ENCODE results near the gene UNC13D. TPM values are rescaled to one million over a fixed set of nuclear protein-coding genes. Genes with fewer than 3 reads are reported as not detected.

The UNC13D gene
- total RNA-seq, 1 donor from 2014 or later = 4.7 TPM

- H3K4me3 ChIP-seq (ENCODE audit: low read depth, low read length) = no peak overlapping the region
- no peak for FAIRE-seq
These were observed 16.7 kb downstream of the UNC13D start for GRCh38 chr17:75827308-75828075.

GRCh38 chr17:75826561-75827307, 17.5 kb downstream of the UNC13D start:
- no peaks in the 10 kb centered on the region for H3K27me3 ChIP-seq (ENCODE audit: control insufficient read depth, insufficient read depth, low read length)
- DNase-seq (ENCODE audit: low read depth) (no peak), FAIRE-seq (peak; percentile 77)
- TF ChIP-seq, protein P1, sequence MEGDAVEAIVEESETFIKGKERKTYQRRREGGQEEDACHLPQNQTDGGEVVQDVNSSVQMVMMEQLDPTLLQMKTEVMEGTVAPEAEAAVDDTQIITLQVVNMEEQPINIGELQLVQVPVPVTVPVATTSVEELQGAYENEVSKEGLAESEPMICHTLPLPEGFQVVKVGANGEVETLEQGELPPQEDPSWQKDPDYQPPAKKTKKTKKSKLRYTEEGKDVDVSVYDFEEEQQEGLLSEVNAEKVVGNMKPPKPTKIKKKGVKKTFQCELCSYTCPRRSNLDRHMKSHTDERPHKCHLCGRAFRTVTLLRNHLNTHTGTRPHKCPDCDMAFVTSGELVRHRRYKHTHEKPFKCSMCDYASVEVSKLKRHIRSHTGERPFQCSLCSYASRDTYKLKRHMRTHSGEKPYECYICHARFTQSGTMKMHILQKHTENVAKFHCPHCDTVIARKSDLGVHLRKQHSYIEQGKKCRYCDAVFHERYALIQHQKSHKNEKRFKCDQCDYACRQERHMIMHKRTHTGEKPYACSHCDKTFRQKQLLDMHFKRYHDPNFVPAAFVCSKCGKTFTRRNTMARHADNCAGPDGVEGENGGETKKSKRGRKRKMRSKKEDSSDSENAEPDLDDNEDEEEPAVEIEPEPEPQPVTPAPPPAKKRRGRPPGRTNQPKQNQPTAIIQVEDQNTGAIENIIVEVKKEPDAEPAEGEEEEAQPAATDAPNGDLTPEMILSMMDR (IDR thresholded peaks at IDR 0.05; ENCODE audit: insufficient read depth, low read length, severe bottlenecking) = no peak
- no peak overlapping the region for H3K4me3 ChIP-seq (ENCODE audit: low read depth, low read length)
- H3K36me3 ChIP-seq (ENCODE audit: control insufficient read depth, insufficient read depth, low read length) = peaks cover 12% of the 10 kb centered on the region

More at GRCh38 chr17:75827308-75828075, 16.7 kb downstream of the UNC13D start:
- H3K27me3 ChIP-seq (ENCODE audit: control insufficient read depth, insufficient read depth, low read length) = no peaks in the 10 kb centered on the region
- H3K36me3 ChIP-seq (ENCODE audit: control insufficient read depth, insufficient read depth, low read length) = peaks cover 8% of the 10 kb centered on the region
- DNase-seq (ENCODE audit: low read depth) = no peak
- TF ChIP-seq, protein P1 (IDR thresholded peaks at IDR 0.05; ENCODE audit: insufficient read depth, low read length, severe bottlenecking) = peak; percentile 57

GRCh38 chr17:75825748-75826370, 18.3 kb downstream of the UNC13D start:
- TF ChIP-seq, protein P1 (IDR thresholded peaks at IDR 0.05; ENCODE audit: insufficient read depth, low read length, severe bottlenecking) = no peak
- Histone ChIP-seq H3K36me3 (ENCODE audit: control insufficient read depth, insufficient read depth, low read length) (peaks cover 13% of the 10 kb centered on the region), H3K27me3 (ENCODE audit: control insufficient read depth, insufficient read depth, low read length) (no peaks in the 10 kb centered on the region), H3K4me3 (ENCODE audit: low read depth, low read length) (no peak overlapping the region)
- DNase-seq (ENCODE audit: low read depth) (no peak), FAIRE-seq (no peak)

- TF ChIP-seq, protein P1 (IDR thresholded peaks at IDR 0.05; ENCODE audit: insufficient read depth, low read length, severe bottlenecking) = no peak
- no peak overlapping the region for H3K4me3 ChIP-seq (ENCODE audit: low read depth, low read length)
- no peak for FAIRE-seq
- no peaks in the 10 kb centered on the region for H3K27me3 ChIP-seq (ENCODE audit: control insufficient read depth, insufficient read depth, low read length)
- DNase-seq (ENCODE audit: low read depth) = no peak
- H3K36me3 ChIP-seq (ENCODE audit: control insufficient read depth, insufficient read depth, low read length) = peaks cover 19% of the 10 kb centered on the region
These were observed 19.1 kb downstream of the UNC13D start for GRCh38 chr17:75825149-75825552.

DNA sequence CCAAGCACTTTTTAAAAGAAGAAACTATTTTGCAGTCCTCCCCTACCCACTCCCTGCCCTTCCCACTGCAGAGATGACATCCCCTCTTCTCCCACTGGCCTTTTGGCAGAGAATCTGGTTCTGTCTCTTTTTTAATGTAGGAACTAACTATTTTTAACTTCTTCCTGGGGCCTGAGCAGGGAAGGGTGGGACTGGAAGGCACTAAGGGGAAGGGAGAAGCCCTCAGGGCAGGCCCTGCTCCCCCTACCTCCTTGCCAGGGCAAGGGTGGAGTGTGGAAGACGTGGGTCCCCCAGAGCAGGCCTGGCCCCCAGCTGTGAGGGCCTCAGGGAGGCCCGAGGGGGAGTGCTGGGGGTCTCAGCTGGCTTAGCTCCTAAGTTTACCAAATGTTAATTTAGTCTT, 19.5 kb downstream of the UNC13D start:
- FAIRE-seq (no peak), DNase-seq (ENCODE audit: low read depth) (no peak)
- Histone ChIP-seq H3K27me3 (ENCODE audit: control insufficient read depth, insufficient read depth, low read length) (no peaks in the 10 kb centered on the region), H3K36me3 (ENCODE audit: control insufficient read depth, insufficient read depth, low read length) (peaks cover 21% of the 10 kb centered on the region), H3K4me3 (ENCODE audit: low read depth, low read length) (no peak overlapping the region)
- TF ChIP-seq, protein P1 (IDR thresholded peaks at IDR 0.05; ENCODE audit: insufficient read depth, low read length, severe bottlenecking) = no peak
